H9 (cell line): ENCODE measurements around the gene DTNBP1. TPM values are rescaled to one million over a fixed set of nuclear protein-coding genes. Genes with fewer than 3 reads are reported as not detected.

Experiments used
- DNase-seq: peaks from one replicate; pipeline ENCODE4 v3.0.0-alpha.2; 2017
- H2AFZ ChIP-seq: one replicate; pipeline ENCODE4 v1.6.1; 2013; ENCODE audit warnings: mild to moderate bottlenecking, low read length, control low read depth, moderate library complexity
- H2AK5ac ChIP-seq: 2 replicates; pipeline ENCODE4 v1.6.1; 2013; ENCODE audit warnings: low read length, control low read depth, mixed read lengths; ENCODE audit not compliant: insufficient read length
- H2BK120ac ChIP-seq: one replicate; pipeline ENCODE4 v1.6.1; 2013; ENCODE audit warnings: low read depth, mild to moderate bottlenecking, low read length, control low read depth, inconsistent platforms; ENCODE audit not compliant: poor library complexity, severe bottlenecking
- H2BK12ac ChIP-seq: 2 replicates; pipeline ENCODE4 v1.6.1; 2013; ENCODE audit warnings: low read length, control low read depth, mixed read lengths, low read depth; ENCODE audit not compliant: insufficient read length
- H2BK15ac ChIP-seq: 2 replicates; pipeline ENCODE4 v1.6.1; 2013; ENCODE audit warnings: low read depth, low read length, control low read depth
- H2BK20ac ChIP-seq: one replicate; pipeline ENCODE4 v1.6.1; 2013; ENCODE audit warnings: low read depth, mild to moderate bottlenecking, low read length, control low read depth, inconsistent platforms; ENCODE audit not compliant: poor library complexity, severe bottlenecking
- H2BK5ac ChIP-seq: 2 replicates; pipeline ENCODE4 v1.6.1; 2013; ENCODE audit warnings: low read length, control low read depth, mixed read lengths; ENCODE audit not compliant: insufficient read length
- H3K14ac ChIP-seq: 2 replicates; pipeline ENCODE4 v1.6.1; 2013; ENCODE audit warnings: low read length, control low read depth; ENCODE audit not compliant: insufficient read depth
- H3K18ac ChIP-seq: 2 replicates; pipeline ENCODE4 v1.6.1; 2013; ENCODE audit warnings: low read depth, mild to moderate bottlenecking, mixed read lengths, low read length, control low read depth; ENCODE audit not compliant: insufficient read length
- H3K23ac ChIP-seq: 2 replicates; pipeline ENCODE4 v1.6.1; 2013; ENCODE audit warnings: low read length, control low read depth, mixed read lengths, low read depth; ENCODE audit not compliant: insufficient read length
- H3K23me2 ChIP-seq: 2 replicates; pipeline ENCODE4 v1.6.1; 2013; ENCODE audit warnings: low read depth, mild to moderate bottlenecking, mixed read lengths, low read length, control low read depth; ENCODE audit not compliant: insufficient read length, poor library complexity, severe bottlenecking
- H3K27ac ChIP-seq: 2 replicates; pipeline ENCODE4 v1.5.1; 2013; ENCODE audit warnings: low read length, control low read depth, mixed read lengths, low read depth; ENCODE audit not compliant: insufficient read length
- H3K27me3 ChIP-seq: 2 replicates; pipeline ENCODE4 v1.6.1; 2013; ENCODE audit warnings: low read length, control low read depth, inconsistent platforms; ENCODE audit not compliant: insufficient read depth
- H3K4ac ChIP-seq: 2 replicates; pipeline ENCODE4 v1.6.1; 2013; ENCODE audit warnings: low read depth, mild to moderate bottlenecking, control low read depth, inconsistent platforms, low read length, moderate library complexity
- H3K4me1 ChIP-seq: 2 replicates; pipeline ENCODE4 v1.6.1; 2013; ENCODE audit warnings: low read length, control low read depth, inconsistent platforms; ENCODE audit not compliant: insufficient read depth
- H3K4me2 ChIP-seq: 2 replicates; pipeline ENCODE4 v1.6.1; 2013; ENCODE audit warnings: low read length, control low read depth, mixed read lengths; ENCODE audit not compliant: insufficient read length, insufficient read depth
- H3K56ac ChIP-seq: 2 replicates; pipeline ENCODE4 v1.6.1; 2013; ENCODE audit warnings: low read depth, mild to moderate bottlenecking, mixed read lengths, low read length, control low read depth; ENCODE audit not compliant: insufficient read length
- H3K79me1 ChIP-seq: 2 replicates; pipeline ENCODE4 v1.6.1; 2013; ENCODE audit warnings: low read depth, mild to moderate bottlenecking, moderate library complexity, low read length, control low read depth, inconsistent platforms; ENCODE audit not compliant: insufficient read depth, poor library complexity, severe bottlenecking
- H3K79me2 ChIP-seq: 2 replicates; pipeline ENCODE4 v1.6.1; 2013; ENCODE audit warnings: low read length, control low read depth, inconsistent platforms; ENCODE audit not compliant: insufficient read depth
- H3K9ac ChIP-seq: 2 replicates; pipeline ENCODE4 v1.6.1; 2013; ENCODE audit warnings: low read length, control low read depth, mixed read lengths; ENCODE audit not compliant: insufficient read length; ENCODE audit errors: extremely low read depth
- H3K9me3 ChIP-seq: one replicate; pipeline ENCODE4 v1.6.1; 2013; ENCODE audit warnings: low read depth, low read length, inconsistent platforms; ENCODE audit not compliant: control insufficient read depth
- H3T11ph ChIP-seq: one replicate; pipeline ENCODE4 v1.6.1; 2013; ENCODE audit warnings: mild to moderate bottlenecking, low read length, control low read depth, inconsistent platforms
- H4K20me1 ChIP-seq: one replicate; pipeline ENCODE4 v1.6.1; 2013; ENCODE audit not compliant: control insufficient read depth, insufficient read length, insufficient read depth
- H4K5ac ChIP-seq: 2 replicates; pipeline ENCODE4 v1.6.1; 2013; ENCODE audit warnings: low read depth, mild to moderate bottlenecking, mixed read lengths, low read length, control low read depth; ENCODE audit not compliant: insufficient read length
- H4K8ac ChIP-seq: replicated peaks from 2 replicates; pipeline ENCODE4 v1.6.1; 2013; ENCODE audit warnings: low read length, control low read depth, mixed read lengths, low read depth; ENCODE audit not compliant: insufficient read length
- H4K91ac ChIP-seq: 2 replicates; pipeline ENCODE4 v1.6.1; 2013; ENCODE audit warnings: low read depth, mild to moderate bottlenecking, moderate library complexity, mixed read lengths, low read length, control low read depth; ENCODE audit not compliant: insufficient read length
- H3K27ac Mint-ChIP-seq, 3 experiments: 2 replicates in 2 of 3; 3 replicates in 1 of 3; pipeline ENCODE4 v1.8.0; 2020 to 2021; ENCODE audit warnings: mixed read lengths in 3 of 3, mild to moderate bottlenecking in 1 of 3, moderate library complexity in 1 of 3
- H3K27me3 Mint-ChIP-seq: 2 replicates; pipeline ENCODE4 v1.8.0; 2021; ENCODE audit warnings: low read depth, mild to moderate bottlenecking, moderate library complexity, mixed read lengths
- H3K36me3 Mint-ChIP-seq, 3 experiments: 2 replicates in 2 of 3; 3 replicates in 1 of 3; pipeline ENCODE4 v1.8.0; 2020 to 2021; ENCODE audit warnings: low read depth in 3 of 3, mixed read lengths in 3 of 3; ENCODE audit not compliant: insufficient read depth in 1 of 3
- H3K4me1 Mint-ChIP-seq, 2 experiments: 2 replicates each; pipeline ENCODE4 v1.8.0; 2020; ENCODE audit warnings: mixed read lengths in 2 of 2
- H3K4me3 Mint-ChIP-seq, 2 experiments: 2 replicates in 1 of 2; 3 replicates in 1 of 2; pipeline ENCODE4 v1.8.0; 2020 to 2021; ENCODE audit warnings: mild to moderate bottlenecking in 2 of 2, mixed read lengths in 2 of 2, moderate library complexity in 1 of 2
- H3K9me3 Mint-ChIP-seq, 2 experiments: 2 replicates in 1 of 2; 3 replicates in 1 of 2; pipeline ENCODE4 v1.8.0; 2020; ENCODE audit warnings: mild to moderate bottlenecking in 2 of 2, mixed read lengths in 2 of 2, moderate library complexity in 1 of 2
- CTCF ChIP-seq: fragments of 200-600 bp; sonication (generic); conservative IDR thresholded peaks from 3 replicates; pipeline ENCODE4 v1.8.0; 2021; ENCODE audit warnings: antibody characterized with exemption, mild to moderate bottlenecking
- WGBS: extraction: QIAGEN DNeasy Blood & Tissue Kit; methylation state at CpG from one replicate; pipeline ENCODE4 v1.1.7; 2013; ENCODE audit warnings: missing lambda C conversion rate, low lambda C conversion rate, mixed read lengths; ENCODE audit not compliant: insufficient read length; ENCODE audit errors: extremely low coverage; 5-methylcytosine and 5-hydroxymethylcytosine counted together
- total RNA-seq: library from RNA; stranded (reverse); gene quantifications from 2 replicates; pipeline ENCODE4 v1.2.1, GENCODE V29; 2021

The DTNBP1 gene
- total RNA-seq, 1 experiment from 2014 or later: 12.9 TPM

GRCh38 chr6:15593798-15594197, 69.0 kb downstream of the DTNBP1 start:
- no peak for DNase-seq
- no CpG with 5 or more reads among the region's 2 CpGs for WGBS
- H4K5ac ChIP-seq: no peak overlapping the region
- H2BK5ac ChIP-seq: no peak overlapping the region
- Mint-ChIP-seq H3K36me3 (no peaks in the 10 kb centered on the region), H3K4me3 (no peak overlapping the region), H3K27ac (no peak overlapping the region), H3K4me1 (peaks cover 3 to 4% of the 10 kb centered on the region in 2 experiments; a peak in 3 of 4 replicates), H3K27me3 (no peaks in the 10 kb centered on the region), H3K9me3 (no peaks in the 10 kb centered on the region)
- H3K4ac ChIP-seq: no peak overlapping the region
- H3K4me1 ChIP-seq: no peaks in the 10 kb centered on the region
- H2AK5ac ChIP-seq: no peak overlapping the region
- TF ChIP-seq CTCF: no peak
- no peak overlapping the region for H3K23ac ChIP-seq
- H3K79me1 ChIP-seq: no peaks in the 10 kb centered on the region
- no peak overlapping the region for H3K4me2 ChIP-seq
- H4K20me1 ChIP-seq: no peaks in the 10 kb centered on the region
- no peak overlapping the region for H2BK120ac ChIP-seq
- H3K27ac ChIP-seq: no peak overlapping the region
- no peak overlapping the region for H2BK20ac ChIP-seq
- no peak overlapping the region for H4K91ac ChIP-seq
- no peak overlapping the region for H3K9ac ChIP-seq
- no peak overlapping the region for H2BK12ac ChIP-seq
- H4K8ac ChIP-seq: no peak overlapping the region
- no peak overlapping the region for H3K14ac ChIP-seq
- no peak overlapping the region for H3T11ph ChIP-seq
- no peak overlapping the region for H3K56ac ChIP-seq
- H3K27me3 ChIP-seq: no peaks in the 10 kb centered on the region
- no peak overlapping the region for H2BK15ac ChIP-seq
- no peak overlapping the region for H3K18ac ChIP-seq
- H3K79me2 ChIP-seq: no peaks in the 10 kb centered on the region
- no peaks in the 10 kb centered on the region for H3K23me2 ChIP-seq
- H2AFZ ChIP-seq: no peak overlapping the region
- no peaks in the 10 kb centered on the region for H3K9me3 ChIP-seq
